NCI-H187 treated with DMSO at 0.1 percent for 48 hours (cell line): ENCODE measurements around the gene DTNBP1.
"Not testable (repeated sequence)": the region's sequence is repeated elsewhere in the genome, so short reads cannot be mapped to it uniquely, and the experiment has no call there.

Experiments
- DNase-seq: peaks from one replicate; lab custom pipeline; 2025; lab: John Stamatoyannopoulos, UW

The DTNBP1 gene

GRCh38 chr6:15666896-15667295, 4.1 kb upstream of the DTNBP1 start:
- DNase-seq: not testable (repeated sequence)

GRCh38 chr6:15665237-15665636, 2.4 kb upstream of the DTNBP1 start:
- DNase-seq: no peak

DNA sequence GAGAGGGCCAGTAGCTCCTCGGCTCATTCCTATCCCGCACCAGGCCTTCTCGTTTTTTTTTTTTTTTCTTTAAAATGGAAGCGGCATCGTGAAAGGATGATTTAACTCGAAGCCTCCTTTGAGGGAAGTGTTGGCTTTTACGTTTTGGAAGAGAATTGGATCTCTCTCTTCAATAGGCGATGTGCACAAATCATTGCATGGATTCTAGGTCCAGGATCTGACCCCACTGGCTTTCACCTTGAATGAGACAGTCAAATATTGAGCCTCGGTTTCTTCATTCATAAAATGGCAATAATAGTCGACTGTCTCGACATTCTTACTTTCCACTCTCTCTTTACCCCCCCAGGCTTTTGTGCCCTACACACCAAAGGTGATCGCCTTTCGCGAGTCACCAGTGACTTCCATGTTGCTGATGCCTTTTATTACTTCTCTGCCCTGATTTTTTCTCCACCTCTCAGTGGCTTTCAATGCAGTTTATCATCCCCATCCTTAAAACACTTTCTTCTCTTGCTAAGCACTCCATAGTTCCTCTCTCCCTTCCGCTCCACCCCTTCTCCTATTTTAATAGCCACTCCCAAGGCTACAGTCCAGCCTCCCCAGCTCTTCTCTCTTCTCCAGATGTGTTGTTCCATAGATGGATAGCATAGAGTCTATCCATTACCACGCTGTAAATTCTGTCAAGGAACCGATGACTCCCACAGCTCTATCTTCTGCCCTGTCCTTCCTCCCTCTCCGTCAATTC, 473 bp upstream of the DTNBP1 start:
- DNase-seq: no peak

GRCh38 chr6:15661853-15662325, 939 bp downstream of the DTNBP1 start:
- no peak for DNase-seq

DNA sequence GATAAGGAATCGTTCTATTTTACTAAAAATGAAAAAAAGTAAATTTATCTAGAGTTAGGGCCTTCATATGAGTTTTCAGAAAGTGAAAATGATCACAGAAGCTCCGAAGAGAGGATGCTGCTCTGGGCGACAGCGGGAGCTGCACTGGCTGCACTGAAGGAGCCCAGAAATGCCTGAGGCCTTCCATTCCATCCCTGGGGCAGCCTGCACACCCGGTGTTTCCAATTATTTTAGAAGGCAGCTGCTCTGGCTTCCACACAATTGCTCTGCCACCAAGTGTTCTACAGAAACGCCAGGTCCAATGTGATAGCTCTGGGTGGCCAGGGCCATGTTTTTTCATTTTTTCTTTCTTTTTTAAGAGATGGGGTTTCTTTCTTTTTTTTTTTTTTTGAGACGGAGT, 3.6 kb downstream of the DTNBP1 start:
- DNase-seq: no peak

DNA sequence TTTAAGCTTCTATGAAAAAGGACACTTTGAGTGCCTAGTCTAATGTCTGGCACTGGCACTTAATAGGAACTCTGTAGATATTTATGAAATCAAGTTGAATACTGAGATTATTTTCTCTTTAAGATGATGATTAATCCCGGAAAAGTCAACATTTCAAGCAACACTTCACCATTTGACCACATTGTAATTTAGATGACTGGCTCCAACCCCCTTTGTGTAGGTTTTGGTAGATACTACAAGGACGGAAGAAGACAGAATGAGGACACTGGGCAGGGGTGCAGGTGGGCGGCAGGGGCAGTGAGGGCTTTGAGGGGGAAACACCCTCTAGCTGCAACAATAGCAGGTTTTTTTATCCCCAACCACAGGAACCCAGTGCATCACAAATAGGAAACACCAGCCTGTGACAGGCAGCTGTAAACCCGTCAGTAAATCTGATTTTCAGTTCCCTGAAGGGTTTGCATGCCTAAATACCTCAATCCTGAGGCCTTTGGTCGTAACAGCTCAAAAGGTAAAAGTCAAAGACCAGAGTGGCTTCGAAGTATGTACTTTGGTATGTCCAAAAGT, 4.6 kb downstream of the DTNBP1 start:
- DNase-seq: no peak

DNA sequence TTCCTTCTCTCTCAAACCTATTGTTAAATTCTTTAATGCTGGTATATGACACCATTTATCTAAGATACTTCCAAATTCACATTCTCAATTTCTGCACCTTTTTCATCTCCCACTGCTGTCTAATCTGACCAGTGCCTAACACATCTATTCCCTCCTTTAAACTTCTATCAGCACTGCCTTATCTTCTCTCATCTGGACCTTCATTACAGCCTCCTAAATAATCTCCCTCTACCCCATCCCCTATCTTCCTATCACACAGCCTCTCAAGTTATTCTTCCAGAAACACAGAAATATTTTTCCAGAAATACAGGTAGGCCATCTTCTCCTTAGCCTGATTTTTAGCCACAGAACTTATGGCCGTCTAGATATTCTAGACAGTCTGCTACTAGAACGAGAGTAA, 5.5 kb downstream of the DTNBP1 start:
- no peak for DNase-seq

DNA sequence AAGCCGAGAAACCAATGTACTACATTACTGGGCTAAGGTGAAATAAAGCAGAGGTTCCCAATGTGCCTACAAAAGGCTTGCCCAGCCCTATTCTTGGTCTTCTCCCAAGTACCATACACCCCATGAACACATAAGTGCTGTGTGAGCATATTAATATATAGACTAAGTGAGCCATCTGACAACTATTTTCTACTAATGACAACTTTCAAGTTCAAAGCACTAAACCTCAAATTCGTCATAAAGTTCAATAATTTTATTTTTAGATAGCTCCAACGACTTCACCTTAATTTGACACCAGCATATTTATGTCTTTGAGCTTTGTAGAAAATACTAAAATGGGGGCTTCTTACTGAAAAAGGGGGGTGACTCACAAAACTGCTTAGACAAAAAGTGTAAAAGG, 6.7 kb downstream of the DTNBP1 start:
- no peak for DNase-seq

- DNase-seq: no peak
Observed at GRCh38 chr6:15654250-15654649, 8.6 kb downstream of the DTNBP1 start.

DNA sequence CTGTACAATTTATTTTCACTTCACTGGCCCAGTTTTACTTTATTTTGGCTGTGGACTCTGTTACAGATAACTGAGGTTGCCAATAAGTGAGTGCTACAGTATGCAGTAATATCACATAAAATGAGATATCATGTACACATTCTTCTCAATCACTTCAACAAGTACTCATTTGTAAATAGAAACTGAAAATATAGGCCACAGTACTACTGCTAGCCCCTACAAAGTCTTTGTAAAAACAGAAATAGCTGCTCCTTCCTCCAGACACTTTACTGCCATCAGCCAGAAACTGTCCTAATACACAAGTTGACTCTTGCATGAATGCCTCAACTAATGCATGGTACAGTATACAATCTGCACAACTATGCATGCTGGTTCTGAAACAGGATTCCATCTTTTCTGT, 9.2 kb downstream of the DTNBP1 start:
- DNase-seq: no peak

GRCh38 chr6:15650004-15650559, 12.7 kb downstream of the DTNBP1 start:
- not testable (repeated sequence) for DNase-seq

- no peak for DNase-seq
Observed at GRCh38 chr6:15644904-15645303, 17.9 kb downstream of the DTNBP1 start.

GRCh38 chr6:15643542-15643941, 19.3 kb downstream of the DTNBP1 start:
- no peak for DNase-seq

- no peak for DNase-seq
Observed at GRCh38 chr6:15642276-15642675, 20.6 kb downstream of the DTNBP1 start.

DNA sequence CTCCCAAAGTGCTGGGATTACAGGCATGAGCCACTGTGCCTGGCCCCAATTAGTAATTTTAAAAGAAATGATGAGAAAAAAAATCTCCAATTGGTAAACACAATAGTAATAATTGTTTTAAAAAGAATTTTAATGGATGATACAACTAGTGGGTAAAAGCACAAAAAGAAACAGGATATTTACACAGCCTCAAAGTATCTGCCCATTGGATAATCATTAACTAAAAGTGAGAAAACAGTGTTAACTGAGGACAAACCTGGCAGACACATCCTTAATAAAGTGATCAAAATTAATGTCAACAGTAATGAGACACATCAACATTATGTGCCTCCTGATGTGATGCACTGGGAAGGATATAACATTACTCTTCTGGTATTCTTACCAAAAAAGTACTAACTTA, 24.5 kb downstream of the DTNBP1 start:
- no peak for DNase-seq

DNA sequence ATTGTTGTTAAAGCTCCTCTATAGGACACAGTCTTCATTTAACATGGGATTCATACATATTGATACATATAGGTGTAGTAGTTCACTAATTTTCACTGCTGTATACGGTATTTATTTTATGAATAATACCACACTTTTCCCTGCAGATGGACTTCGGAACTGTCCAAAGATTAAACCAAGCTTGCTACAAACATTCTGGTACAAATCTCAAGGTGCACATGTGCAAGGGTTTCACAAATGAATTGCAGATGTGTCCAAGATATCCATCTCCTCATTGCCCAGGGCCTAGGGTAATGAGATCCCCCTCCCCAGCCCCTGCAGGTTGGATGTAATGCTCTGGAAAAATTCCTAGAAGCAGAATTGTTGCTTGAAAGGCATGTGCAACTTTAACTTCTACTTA, 31.4 kb downstream of the DTNBP1 start:
- no peak for DNase-seq

- no peak for DNase-seq
Observed at GRCh38 chr6:15630202-15630601, 32.6 kb downstream of the DTNBP1 start.

DNA sequence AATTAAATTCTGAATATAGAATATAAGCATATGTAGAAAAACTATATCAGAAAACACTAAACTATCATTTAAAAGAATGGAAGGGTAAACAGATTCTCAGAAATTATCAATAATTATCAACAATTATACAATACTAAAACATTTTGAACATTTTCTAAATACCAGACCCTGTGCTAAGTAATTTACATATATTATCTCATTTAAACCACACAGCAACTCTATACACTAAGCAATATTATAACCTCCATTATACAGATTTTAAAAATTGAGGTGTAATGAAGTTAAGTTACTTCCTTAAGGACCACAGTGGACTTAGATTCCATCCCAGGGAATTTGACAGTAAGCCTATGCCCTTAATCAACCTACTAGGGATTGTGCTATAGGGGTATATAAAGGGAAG, 33.3 kb downstream of the DTNBP1 start:
- no peak for DNase-seq

DNA sequence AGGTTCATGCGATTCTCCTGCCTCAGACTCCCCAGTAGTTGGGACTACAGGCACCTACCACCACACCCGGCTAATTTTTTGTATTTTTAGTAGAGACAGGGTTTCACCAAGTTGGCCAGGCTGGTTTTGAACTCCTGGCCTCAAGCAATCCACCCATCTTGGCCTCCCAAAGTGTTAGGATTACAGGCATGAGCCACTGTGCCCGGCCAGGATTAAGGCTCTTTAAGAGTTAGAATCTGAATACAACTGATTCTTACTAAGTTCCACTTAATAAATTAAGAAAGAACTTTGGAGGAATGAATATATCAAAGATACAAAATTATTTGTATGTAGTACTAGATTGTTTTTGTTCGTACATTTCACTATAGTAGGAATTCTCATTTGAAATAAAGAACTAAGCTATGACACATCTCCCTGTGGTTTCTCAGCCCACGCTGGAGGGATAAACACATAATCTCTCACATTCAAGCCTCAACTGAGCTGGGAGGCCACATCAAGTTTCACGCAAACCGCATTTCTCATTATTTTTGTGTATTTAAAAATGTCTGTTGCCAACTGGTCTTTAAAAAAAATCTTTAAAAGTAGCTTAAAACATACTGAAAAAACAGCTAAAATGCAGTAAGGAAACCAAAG, 34.2 kb downstream of the DTNBP1 start:
- no peak for DNase-seq

DNA sequence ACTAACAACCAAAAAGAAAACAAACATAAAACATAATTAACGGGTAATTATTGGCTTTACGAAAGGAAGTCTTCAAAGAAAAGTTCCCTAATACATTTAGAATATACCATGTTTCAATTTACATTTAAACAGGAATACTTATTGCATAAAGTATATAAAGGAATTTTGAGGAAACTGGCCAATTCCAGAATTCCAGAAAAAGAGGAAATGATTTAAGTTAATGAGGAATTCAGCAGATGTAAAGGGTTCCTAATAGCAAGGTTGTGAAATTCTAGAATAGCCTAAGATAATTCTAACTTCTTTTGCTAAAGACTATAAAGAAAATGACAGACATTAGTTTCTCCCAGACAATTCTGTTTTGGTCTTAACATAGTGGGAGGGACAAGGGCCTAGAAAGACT, 35.0 kb downstream of the DTNBP1 start:
- no peak for DNase-seq

DNA sequence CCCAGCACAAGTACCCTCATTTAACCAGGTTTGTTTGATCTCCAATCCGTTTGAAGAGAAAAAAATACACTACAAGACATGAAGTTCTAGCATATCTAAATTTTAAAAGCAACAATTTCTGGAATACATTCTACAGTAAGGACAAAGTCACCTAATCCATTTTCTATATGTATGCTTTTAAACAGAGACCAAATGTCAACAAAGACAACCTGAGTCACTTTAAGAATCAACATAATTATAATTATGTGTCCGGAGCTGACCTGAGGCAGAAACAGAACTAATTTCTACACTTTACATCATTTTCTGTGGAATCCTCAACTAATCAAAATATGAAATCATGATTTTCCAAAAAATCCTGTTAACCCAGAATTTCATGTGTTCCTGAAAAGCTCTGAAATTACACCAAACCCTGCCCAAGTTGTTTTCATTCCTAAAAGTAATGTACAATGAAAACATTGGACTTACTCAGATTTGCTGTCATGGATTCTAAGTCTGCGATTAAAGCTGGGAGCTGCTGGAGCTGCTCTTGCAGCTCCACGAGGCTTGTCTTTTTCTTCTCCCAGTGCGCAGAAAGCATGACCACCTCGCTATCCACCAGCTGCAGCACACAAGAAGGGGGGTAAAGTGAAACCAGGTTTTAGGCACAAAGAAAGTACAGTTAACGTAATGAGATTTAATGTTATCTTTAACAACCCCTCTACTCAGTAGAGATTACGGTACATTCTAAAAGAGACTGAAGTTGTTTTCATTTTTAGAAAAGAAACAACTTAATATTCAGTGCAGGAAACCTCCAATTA, 35.8 kb downstream of the DTNBP1 start:
- no peak for DNase-seq

DNA sequence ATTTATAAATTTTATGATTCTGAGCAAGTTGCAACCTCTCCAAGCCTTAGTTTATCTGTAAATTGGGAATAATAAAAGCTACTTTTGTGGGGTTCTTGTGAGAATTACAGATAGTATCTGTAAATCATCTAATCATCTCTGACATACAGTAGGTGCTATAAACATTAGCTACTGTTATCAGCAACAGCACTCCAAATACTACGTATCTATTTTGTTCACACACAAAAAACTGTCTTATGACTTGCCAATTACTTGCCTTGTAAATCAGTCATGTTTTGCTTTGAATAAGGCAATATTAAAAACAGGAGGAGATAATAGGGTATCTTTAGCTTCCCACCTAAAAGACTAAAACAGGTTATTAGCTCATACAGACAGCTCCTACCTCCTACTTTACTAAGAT, 36.7 kb downstream of the DTNBP1 start:
- DNase-seq: no peak
